Calu3 (cell line): ENCODE data around the gene EMX2. TPM values are rescaled to one million over a fixed set of nuclear protein-coding genes. Genes with fewer than 3 reads are reported as not detected.

ENCODE experiments used
- BruUV-seq: library from RNA; stranded (reverse); fragments of 400-500 nt; replicated peaks from 2 replicates; lab custom pipeline; 2021; lab: Mats Ljungman, UMichigan
- CTCF ChIA-PET: fragments of 300-600 bp; sonication (Branson Sonifier 250); formaldehyde crosslinking; loops from one replicate; lab custom pipeline; 2022; ENCODE audit warnings: antibody characterized with exemption; lab: Charles Lee
- DNase-seq: peaks from one replicate; pipeline ENCODE4 v3.0.0; 2022
- H3K27ac Mint-ChIP-seq: one replicate; pipeline ENCODE4 v1.8.0; 2022; ENCODE audit warnings: mixed read lengths; ENCODE audit not compliant: unreplicated experiment
- H3K27me3 Mint-ChIP-seq: one replicate; pipeline ENCODE4 v1.8.0; 2022; ENCODE audit warnings: mixed read lengths; ENCODE audit not compliant: unreplicated experiment
- H3K36me3 Mint-ChIP-seq: one replicate; pipeline ENCODE4 v1.8.0; 2022; ENCODE audit warnings: mild to moderate bottlenecking, moderate library complexity, mixed read lengths; ENCODE audit not compliant: insufficient read depth, unreplicated experiment
- H3K4me1 Mint-ChIP-seq: one replicate; pipeline ENCODE4 v1.8.0; 2022; ENCODE audit warnings: mild to moderate bottlenecking, low read depth, mixed read lengths; ENCODE audit not compliant: unreplicated experiment
- H3K4me3 Mint-ChIP-seq: one replicate; pipeline ENCODE4 v1.8.0; 2022; ENCODE audit warnings: mild to moderate bottlenecking, low read depth, moderate library complexity, mixed read lengths; ENCODE audit not compliant: unreplicated experiment
- H3K9me3 Mint-ChIP-seq: one replicate; pipeline ENCODE4 v1.8.0; 2022; ENCODE audit warnings: low read depth, mixed read lengths; ENCODE audit not compliant: unreplicated experiment
- intact Hi-C: fragments of 100-400 bp; cut with micrococcal nuclease; formaldehyde crosslinking; loops from one replicate; pipeline ENCODE4 v1.10.0; 2022; ENCODE audit not compliant: unreplicated experiment
- total RNA-seq: library from RNA; stranded (reverse); gene quantifications from 2 replicates; pipeline ENCODE4 v1.2.3, GENCODE V29; 2022
- TF ChIP-seq, protein P1 (sequence below): fragments of 200-600 bp; IDR thresholded peaks from one replicate; pipeline ENCODE4 v1.8.0; 2022; ENCODE audit warnings: antibody characterized with exemption; ENCODE audit not compliant: unreplicated experiment

EMX2 gene
- total RNA-seq, 1 experiment from 2014 or later = not detected

DNA sequence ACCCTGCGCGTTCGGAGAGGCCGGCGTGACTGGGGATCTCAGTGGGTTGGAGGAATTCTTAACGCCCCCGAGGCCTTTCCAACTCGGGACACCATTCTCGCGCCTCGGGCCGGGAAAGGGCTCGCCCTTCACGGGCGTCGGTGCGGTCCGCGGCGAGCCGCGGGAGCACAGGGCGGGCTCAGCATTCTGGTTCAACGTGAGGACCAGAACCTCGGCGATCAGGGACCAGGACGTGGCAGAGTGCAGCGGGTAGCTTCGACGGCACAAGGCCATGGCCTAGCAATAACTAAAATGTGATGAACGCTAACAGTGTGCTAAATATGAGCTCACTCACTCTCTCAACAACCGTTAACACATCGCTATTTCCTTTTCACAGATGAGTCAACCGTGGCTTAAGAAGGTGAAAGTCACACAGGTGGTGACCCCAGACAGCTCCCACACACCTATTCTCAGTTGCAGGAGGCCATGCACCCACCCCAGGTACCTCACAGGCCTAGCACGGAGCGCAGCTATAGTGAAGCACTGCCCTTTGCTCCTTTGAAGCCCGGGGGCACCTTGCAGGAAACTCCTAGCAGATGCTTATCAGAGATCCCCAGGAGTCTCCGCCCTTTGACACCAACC is 4.5 kb upstream of the EMX2 start:
- Mint-ChIP-seq H3K36me3 (no peaks in the 10 kb centered on the region), H3K4me1 (no peaks in the 10 kb centered on the region), H3K9me3 (no peaks in the 10 kb centered on the region), H3K27me3 (peaks cover 54% of the 10 kb centered on the region), H3K4me3 (no peak overlapping the region), H3K27ac (no peak overlapping the region)
- intact Hi-C loops = loop anchor here (1.0 to 5.0 kb wide), 2 partner anchors 568 to 704 kb away; no protein-coding TSS in a partner anchor
- CTCF ChIA-PET = no interaction called here
- TF ChIP-seq, protein P1, sequence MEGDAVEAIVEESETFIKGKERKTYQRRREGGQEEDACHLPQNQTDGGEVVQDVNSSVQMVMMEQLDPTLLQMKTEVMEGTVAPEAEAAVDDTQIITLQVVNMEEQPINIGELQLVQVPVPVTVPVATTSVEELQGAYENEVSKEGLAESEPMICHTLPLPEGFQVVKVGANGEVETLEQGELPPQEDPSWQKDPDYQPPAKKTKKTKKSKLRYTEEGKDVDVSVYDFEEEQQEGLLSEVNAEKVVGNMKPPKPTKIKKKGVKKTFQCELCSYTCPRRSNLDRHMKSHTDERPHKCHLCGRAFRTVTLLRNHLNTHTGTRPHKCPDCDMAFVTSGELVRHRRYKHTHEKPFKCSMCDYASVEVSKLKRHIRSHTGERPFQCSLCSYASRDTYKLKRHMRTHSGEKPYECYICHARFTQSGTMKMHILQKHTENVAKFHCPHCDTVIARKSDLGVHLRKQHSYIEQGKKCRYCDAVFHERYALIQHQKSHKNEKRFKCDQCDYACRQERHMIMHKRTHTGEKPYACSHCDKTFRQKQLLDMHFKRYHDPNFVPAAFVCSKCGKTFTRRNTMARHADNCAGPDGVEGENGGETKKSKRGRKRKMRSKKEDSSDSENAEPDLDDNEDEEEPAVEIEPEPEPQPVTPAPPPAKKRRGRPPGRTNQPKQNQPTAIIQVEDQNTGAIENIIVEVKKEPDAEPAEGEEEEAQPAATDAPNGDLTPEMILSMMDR = no peak
- BruUV-seq = no TSS peak
- DNase-seq = no peak

DNA sequence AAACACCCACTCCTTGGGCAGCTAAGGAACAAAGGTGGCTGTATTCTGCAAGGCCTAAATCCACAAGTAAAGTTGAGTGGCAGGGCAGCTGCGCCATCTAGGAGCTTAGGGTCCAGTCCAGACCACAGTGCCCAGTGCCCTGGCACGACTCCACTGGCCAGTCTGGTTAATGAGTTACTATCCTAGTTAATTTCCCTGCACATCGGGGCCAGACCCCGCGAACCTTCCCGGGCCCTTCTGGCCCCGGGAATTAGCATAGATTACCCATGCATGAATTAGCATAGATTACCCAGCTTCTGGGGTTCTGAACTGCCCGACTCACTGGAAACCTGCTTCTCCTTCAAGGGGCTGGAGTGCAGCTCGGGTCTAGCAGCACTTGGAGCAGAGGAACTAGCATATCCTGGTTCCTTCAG is 3.2 kb upstream of the EMX2 start:
- no peak for DNase-seq
- TF ChIP-seq, protein P1 = no peak
- intact Hi-C loops = loop anchor here (5.0 kb wide), 1 partner anchor 703 kb away; no protein-coding TSS in a partner anchor
- H3K4me3 Mint-ChIP-seq = no peak overlapping the region
- H3K9me3 Mint-ChIP-seq = no peaks in the 10 kb centered on the region
- no TSS peak for BruUV-seq
- no peaks in the 10 kb centered on the region for H3K4me1 Mint-ChIP-seq
- H3K36me3 Mint-ChIP-seq = no peaks in the 10 kb centered on the region
- peaks cover 48% of the 10 kb centered on the region for H3K27me3 Mint-ChIP-seq
- CTCF ChIA-PET = no interaction called here
- H3K27ac Mint-ChIP-seq = no peak overlapping the region

DNA sequence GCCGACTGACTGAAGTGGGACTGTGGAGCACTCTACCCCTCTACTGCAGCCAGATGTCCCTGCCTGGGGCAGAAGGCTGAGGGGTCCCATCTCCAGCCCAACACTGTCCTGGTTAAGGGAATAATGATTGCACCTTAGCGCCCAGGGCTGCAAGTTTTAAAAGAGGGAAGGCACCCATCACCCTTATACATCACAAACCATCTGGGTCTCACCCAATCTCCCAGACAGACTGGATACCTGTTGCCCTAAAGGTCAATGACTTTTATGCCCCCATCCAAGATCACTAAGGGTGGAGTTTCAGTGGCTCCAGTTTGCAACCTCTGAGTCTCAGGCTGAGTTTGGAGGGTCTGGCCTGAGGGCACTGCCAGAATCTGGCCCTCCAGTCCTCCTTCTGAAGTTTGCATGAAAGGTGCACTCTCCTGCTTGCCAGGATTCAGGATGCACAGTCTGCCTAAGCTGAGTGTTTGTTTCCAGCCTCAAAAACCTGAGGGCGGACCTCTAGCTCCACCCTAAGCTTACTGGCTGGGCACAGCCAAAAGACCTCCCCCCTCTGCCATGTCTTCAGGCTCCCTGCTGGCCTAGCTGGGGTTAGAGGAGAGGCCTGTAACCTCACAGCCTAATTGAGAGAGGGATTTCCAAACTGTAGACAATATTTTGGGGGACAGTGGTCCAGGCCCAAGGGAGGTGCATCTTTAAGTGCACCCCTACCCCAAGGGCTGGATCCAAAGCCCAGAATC is 2.5 kb upstream of the EMX2 start:
- CTCF ChIA-PET = no interaction called here
- no TSS peak for BruUV-seq
- DNase-seq = no peak
- no peaks in the 10 kb centered on the region for H3K9me3 Mint-ChIP-seq
- no peaks in the 10 kb centered on the region for H3K4me1 Mint-ChIP-seq
- H3K27ac Mint-ChIP-seq = no peak overlapping the region
- no peak overlapping the region for H3K4me3 Mint-ChIP-seq
- no peaks in the 10 kb centered on the region for H3K36me3 Mint-ChIP-seq
- intact Hi-C loops = loop anchor here (5.0 kb wide), 1 partner anchor 702 kb away; no protein-coding TSS in a partner anchor
- TF ChIP-seq, protein P1 = no peak
- H3K27me3 Mint-ChIP-seq = peaks cover 51% of the 10 kb centered on the region

DNA sequence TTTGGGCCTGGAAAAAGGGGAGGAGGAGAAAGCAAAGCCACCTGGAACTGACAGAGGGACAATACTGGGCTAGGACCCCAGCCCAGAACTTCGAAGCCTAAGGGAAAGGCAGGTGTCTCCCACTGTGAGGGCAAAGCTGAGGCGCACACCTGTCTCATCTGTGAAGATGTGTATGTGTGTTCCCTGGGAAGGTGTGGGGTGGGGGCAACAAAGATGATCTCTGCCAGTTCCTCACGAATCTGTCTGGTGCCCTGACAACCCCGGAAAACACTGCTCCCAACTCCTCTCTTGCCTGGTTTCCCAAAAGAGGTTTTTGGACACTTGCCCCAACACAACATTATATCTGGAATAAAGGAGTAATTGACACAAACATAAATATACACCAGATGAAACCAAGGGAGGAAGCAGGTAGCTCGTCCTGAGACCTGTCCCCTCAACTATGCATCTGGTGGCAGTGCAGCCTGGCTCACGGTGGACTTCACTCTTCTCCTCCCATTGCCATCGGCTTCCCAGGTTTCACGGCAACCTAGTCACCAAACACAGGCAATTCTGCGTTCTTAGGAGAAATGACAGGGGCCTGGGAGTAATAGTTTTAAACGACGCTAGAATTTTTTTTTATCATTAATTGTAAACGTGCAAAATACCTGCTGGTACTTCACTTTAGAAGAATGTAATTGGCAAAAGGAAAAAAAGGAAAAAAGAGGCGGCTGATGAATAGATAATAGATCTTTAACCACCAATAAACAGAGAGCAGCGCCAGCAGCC is 1.7 kb upstream of the EMX2 start:
- Mint-ChIP-seq H3K4me3 (no peak overlapping the region), H3K9me3 (no peaks in the 10 kb centered on the region), H3K27me3 (peaks cover 56% of the 10 kb centered on the region), H3K4me1 (no peaks in the 10 kb centered on the region), H3K27ac (no peak overlapping the region), H3K36me3 (no peaks in the 10 kb centered on the region)
- TF ChIP-seq, protein P1 = no peak
- BruUV-seq = no TSS peak
- no peak for DNase-seq
- CTCF ChIA-PET = no interaction called here
- intact Hi-C loops = no loop called here
